Suppressor macrophage (primary cell): ENCODE measurements around the gene ZNF500.

Source experiments
- DNase-seq, 4 experiments: peaks; one replicate each; pipeline ENCODE4 v3.0.0-alpha.2; 2020 to 2022

Gene ZNF500

GRCh38 chr16:4703906-4704305, 63.1 kb downstream of the ZNF500 start:
- DNase-seq = no peak

GRCh38 chr16:4702466-4702808, 64.5 kb downstream of the ZNF500 start:
- no peak for DNase-seq

- no peak for DNase-seq
These were observed 65.0 kb downstream of the ZNF500 start for GRCh38 chr16:4701791-4702465.

- DNase-seq = peak in 1 of 4 experiments; percentile 30
These were observed 65.8 kb downstream of the ZNF500 start for GRCh38 chr16:4700997-4701743.

- no peak for DNase-seq
These were observed 66.5 kb downstream of the ZNF500 start for GRCh38 chr16:4700380-4700996.

GRCh38 chr16:4699046-4699556, 67.9 kb downstream of the ZNF500 start:
- no peak for DNase-seq

- no peak for DNase-seq
These were observed 68.5 kb downstream of the ZNF500 start for GRCh38 chr16:4698321-4699045.
